GM12864 (cell line): Measurements from ENCODE around the gene IKZF4.

Experiments
- DNase-seq: peaks from one replicate; pipeline ENCODE4 v3.0.0-alpha.2; 2011; ENCODE audit warnings: low read depth
- H3K4me3 ChIP-seq: 2 replicates; pipeline ENCODE4 v1.5.1; 2011; ENCODE audit warnings: mild to moderate bottlenecking, low read depth, low read length, control low read depth
- CTCF ChIP-seq: IDR thresholded peaks from 2 replicates; pipeline ENCODE4 v1.5.1; 2011; ENCODE audit warnings: low read depth, mild to moderate bottlenecking, moderate library complexity, low read length, control low read depth, inconsistent platforms; ENCODE audit errors: missing control alignments

IKZF4 gene

DNA sequence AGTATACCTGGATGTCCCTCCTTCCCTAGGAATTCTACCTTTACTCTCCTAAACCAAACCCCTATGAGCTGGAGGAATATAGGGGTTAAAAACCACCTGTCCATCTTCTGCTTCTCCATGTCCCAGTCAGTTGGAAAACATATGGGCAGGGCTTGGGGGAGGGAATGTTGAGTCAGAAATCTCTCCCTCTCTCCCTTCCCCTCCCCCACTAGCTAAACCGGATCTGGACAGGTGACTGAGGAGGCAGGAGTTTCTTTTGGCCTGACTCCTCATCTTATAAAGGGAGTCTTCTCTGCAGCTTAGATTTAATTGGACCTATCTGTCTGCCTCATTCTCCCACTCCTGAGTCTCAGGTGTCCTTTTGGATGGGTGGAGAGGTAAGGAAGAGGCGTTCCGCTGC, 65.3 kb downstream of the IKZF4 start:
- H3K4me3 ChIP-seq = no peak overlapping the region
- TF ChIP-seq CTCF = no peak
- DNase-seq = no peak

- no peak for DNase-seq
- H3K4me3 ChIP-seq = no peak overlapping the region
- no peak for TF ChIP-seq CTCF
These were observed 65.8 kb downstream of the IKZF4 start for GRCh38 chr12:56086608-56087007.

GRCh38 chr12:56087220-56087619, 66.4 kb downstream of the IKZF4 start:
- DNase-seq = no peak
- no peak for TF ChIP-seq CTCF

More at GRCh38 chr12:56087220-56087619, 66.4 kb downstream of the IKZF4 start:
- no peak overlapping the region for H3K4me3 ChIP-seq
